WTC11 (cell line): ENCODE results near the gene PDZD7. TPM values are rescaled to one million over a fixed set of nuclear protein-coding genes. Genes with fewer than 3 reads are reported as not detected.

Experiments used
- CBFB ChIP-seq: sonication (generic); formaldehyde crosslinking; IDR thresholded peaks from 2 replicates; pipeline ENCODE4 v1.8.1; 2022; ENCODE audit warnings: mild to moderate bottlenecking, low read depth, missing genetic modification reagents
- ELF4 ChIP-seq: sonication (generic); formaldehyde crosslinking; IDR thresholded peaks from 2 replicates; pipeline ENCODE4 v1.8.1; 2022; ENCODE audit warnings: low read depth, mild to moderate bottlenecking, moderate library complexity, missing genetic modification reagents
- FOXK1 ChIP-seq: sonication (generic); formaldehyde crosslinking; IDR thresholded peaks from 2 replicates; pipeline ENCODE4 v1.8.0; 2022; ENCODE audit warnings: mild to moderate bottlenecking, moderate library complexity, missing genetic modification reagents
- FOXP4 ChIP-seq: sonication (generic); formaldehyde crosslinking; IDR thresholded peaks from 2 replicates; pipeline ENCODE4 v1.8.0; 2022; ENCODE audit warnings: mild to moderate bottlenecking, missing genetic modification reagents
- GABPB1 ChIP-seq: sonication (generic); formaldehyde crosslinking; IDR thresholded peaks from 2 replicates; pipeline ENCODE4 v1.8.1; 2023; ENCODE audit warnings: mild to moderate bottlenecking, missing genetic modification reagents
- GTF2I ChIP-seq: fragments of 250-450 bp; sonication (Bioruptor Pico); conservative IDR thresholded peaks from 2 replicates; pipeline ENCODE4 v1.4.0; 2021; ENCODE audit warnings: mild to moderate bottlenecking
- IRF1 ChIP-seq: sonication (generic); formaldehyde crosslinking; IDR thresholded peaks from 2 replicates; pipeline ENCODE4 v1.8.0; 2023; ENCODE audit warnings: missing genetic modification reagents
- MAX ChIP-seq: sonication (generic); formaldehyde crosslinking; IDR thresholded peaks from 2 replicates; pipeline ENCODE4 v1.8.0; 2022; ENCODE audit warnings: mild to moderate bottlenecking, missing genetic modification reagents
- MXD4 ChIP-seq: fragments of 250-450 bp; sonication (Bioruptor Pico); IDR thresholded peaks from 2 replicates; pipeline ENCODE4 v1.8.0; 2021; ENCODE audit warnings: mild to moderate bottlenecking, moderate library complexity, borderline replicate concordance
- NFE2L1 ChIP-seq: sonication (generic); formaldehyde crosslinking; IDR thresholded peaks from 2 replicates; pipeline ENCODE4 v1.8.1; 2023; ENCODE audit warnings: missing genetic modification reagents
- TCF7 ChIP-seq: sonication (generic); formaldehyde crosslinking; IDR thresholded peaks from 2 replicates; pipeline ENCODE4 v1.8.0; 2022; ENCODE audit warnings: mild to moderate bottlenecking, low read depth, missing genetic modification reagents, moderate library complexity
- TEAD1 ChIP-seq: sonication (generic); formaldehyde crosslinking; IDR thresholded peaks from 2 replicates; pipeline ENCODE4 v1.8.0; 2022; ENCODE audit warnings: mild to moderate bottlenecking, missing genetic modification reagents
- ZNF281 ChIP-seq: sonication (generic); formaldehyde crosslinking; IDR thresholded peaks from 2 replicates; pipeline ENCODE4 v1.8.0; 2023; ENCODE audit warnings: mild to moderate bottlenecking, missing genetic modification reagents
- ZNF423 ChIP-seq: fragments of 250-450 bp; sonication (Bioruptor Pico); IDR thresholded peaks from 2 replicates; pipeline ENCODE4 v2.1.2; 2022; ENCODE audit warnings: mild to moderate bottlenecking, moderate library complexity
- ZSCAN18 ChIP-seq: fragments of 250-450 bp; sonication (Bioruptor Pico); IDR thresholded peaks from 2 replicates; pipeline ENCODE4 v2.1.2; 2022; ENCODE audit warnings: mild to moderate bottlenecking, moderate library complexity
- total RNA-seq: library from RNA; stranded (reverse); gene quantifications from 3 replicates; pipeline ENCODE4 v1.2.3, GENCODE V29; 2021
- TF ChIP-seq, protein P1 (sequence below): fragments of 200-600 bp; IDR thresholded peaks from 2 replicates; pipeline ENCODE4 v1.8.0; 2022; ENCODE audit warnings: antibody characterized with exemption
- TF ChIP-seq, protein P2 (sequence below): sonication (generic); formaldehyde crosslinking; IDR thresholded peaks from 2 replicates; pipeline ENCODE4 v1.8.1; 2022; ENCODE audit warnings: mild to moderate bottlenecking, moderate library complexity, missing genetic modification reagents
- TF ChIP-seq, protein P3 (sequence below): sonication (generic); formaldehyde crosslinking; IDR thresholded peaks from 2 replicates; pipeline ENCODE4 v1.8.1; 2023; ENCODE audit warnings: mild to moderate bottlenecking, missing genetic modification reagents, borderline replicate concordance

The PDZD7 gene
- total RNA-seq, 1 experiment from 2014 or later = 2.6 TPM

GRCh38 chr10:101062232-101063049 lies 31.5 kb upstream of the PDZD7 start (continued):
- TF ChIP-seq ZNF281 (CRISPR knock-in tag) = no peak
- TF ChIP-seq IRF1 (CRISPR knock-in tag) = peak; percentile 81; the same call in 1 of the 2 replicates
- TF ChIP-seq ZNF423 (CRISPR knock-in tag) = peak; percentile 79
- TF ChIP-seq, protein P1, sequence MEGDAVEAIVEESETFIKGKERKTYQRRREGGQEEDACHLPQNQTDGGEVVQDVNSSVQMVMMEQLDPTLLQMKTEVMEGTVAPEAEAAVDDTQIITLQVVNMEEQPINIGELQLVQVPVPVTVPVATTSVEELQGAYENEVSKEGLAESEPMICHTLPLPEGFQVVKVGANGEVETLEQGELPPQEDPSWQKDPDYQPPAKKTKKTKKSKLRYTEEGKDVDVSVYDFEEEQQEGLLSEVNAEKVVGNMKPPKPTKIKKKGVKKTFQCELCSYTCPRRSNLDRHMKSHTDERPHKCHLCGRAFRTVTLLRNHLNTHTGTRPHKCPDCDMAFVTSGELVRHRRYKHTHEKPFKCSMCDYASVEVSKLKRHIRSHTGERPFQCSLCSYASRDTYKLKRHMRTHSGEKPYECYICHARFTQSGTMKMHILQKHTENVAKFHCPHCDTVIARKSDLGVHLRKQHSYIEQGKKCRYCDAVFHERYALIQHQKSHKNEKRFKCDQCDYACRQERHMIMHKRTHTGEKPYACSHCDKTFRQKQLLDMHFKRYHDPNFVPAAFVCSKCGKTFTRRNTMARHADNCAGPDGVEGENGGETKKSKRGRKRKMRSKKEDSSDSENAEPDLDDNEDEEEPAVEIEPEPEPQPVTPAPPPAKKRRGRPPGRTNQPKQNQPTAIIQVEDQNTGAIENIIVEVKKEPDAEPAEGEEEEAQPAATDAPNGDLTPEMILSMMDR = 0 out of 2 replicates have a peak, but pooled peaks have one; percentile 14
- peak; percentile 69; the same call in 1 of the 2 replicates for TF ChIP-seq FOXK1 (CRISPR knock-in tag)
- TF ChIP-seq CBFB (CRISPR knock-in tag) = no peak
- 0 out of 2 replicates have a peak, but pooled peaks have one; percentile 49 for TF ChIP-seq NFE2L1 (CRISPR knock-in tag)
- no peak for TF ChIP-seq ELF4
- peak; percentile 60; the same call in 1 of the 2 replicates for TF ChIP-seq GABPB1
- peak; percentile 78 for TF ChIP-seq FOXP4 (CRISPR knock-in tag)
- TF ChIP-seq GTF2I = no peak
- TF ChIP-seq ZSCAN18 = no peak
- TF ChIP-seq TCF7 (CRISPR knock-in tag) = no peak
- TF ChIP-seq, protein P2, sequence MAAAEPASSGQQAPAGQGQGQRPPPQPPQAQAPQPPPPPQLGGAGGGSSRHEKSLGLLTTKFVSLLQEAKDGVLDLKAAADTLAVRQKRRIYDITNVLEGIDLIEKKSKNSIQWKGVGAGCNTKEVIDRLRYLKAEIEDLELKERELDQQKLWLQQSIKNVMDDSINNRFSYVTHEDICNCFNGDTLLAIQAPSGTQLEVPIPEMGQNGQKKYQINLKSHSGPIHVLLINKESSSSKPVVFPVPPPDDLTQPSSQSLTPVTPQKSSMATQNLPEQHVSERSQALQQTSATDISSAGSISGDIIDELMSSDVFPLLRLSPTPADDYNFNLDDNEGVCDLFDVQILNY (CRISPR knock-in tag) = 0 out of 2 replicates have a peak, but pooled peaks have one; percentile 52
- no peak for TF ChIP-seq MXD4 (CRISPR knock-in tag)
- peak; percentile 90; the same call in 1 of the 2 replicates for TF ChIP-seq MAX (CRISPR knock-in tag)
- TF ChIP-seq, protein P3, sequence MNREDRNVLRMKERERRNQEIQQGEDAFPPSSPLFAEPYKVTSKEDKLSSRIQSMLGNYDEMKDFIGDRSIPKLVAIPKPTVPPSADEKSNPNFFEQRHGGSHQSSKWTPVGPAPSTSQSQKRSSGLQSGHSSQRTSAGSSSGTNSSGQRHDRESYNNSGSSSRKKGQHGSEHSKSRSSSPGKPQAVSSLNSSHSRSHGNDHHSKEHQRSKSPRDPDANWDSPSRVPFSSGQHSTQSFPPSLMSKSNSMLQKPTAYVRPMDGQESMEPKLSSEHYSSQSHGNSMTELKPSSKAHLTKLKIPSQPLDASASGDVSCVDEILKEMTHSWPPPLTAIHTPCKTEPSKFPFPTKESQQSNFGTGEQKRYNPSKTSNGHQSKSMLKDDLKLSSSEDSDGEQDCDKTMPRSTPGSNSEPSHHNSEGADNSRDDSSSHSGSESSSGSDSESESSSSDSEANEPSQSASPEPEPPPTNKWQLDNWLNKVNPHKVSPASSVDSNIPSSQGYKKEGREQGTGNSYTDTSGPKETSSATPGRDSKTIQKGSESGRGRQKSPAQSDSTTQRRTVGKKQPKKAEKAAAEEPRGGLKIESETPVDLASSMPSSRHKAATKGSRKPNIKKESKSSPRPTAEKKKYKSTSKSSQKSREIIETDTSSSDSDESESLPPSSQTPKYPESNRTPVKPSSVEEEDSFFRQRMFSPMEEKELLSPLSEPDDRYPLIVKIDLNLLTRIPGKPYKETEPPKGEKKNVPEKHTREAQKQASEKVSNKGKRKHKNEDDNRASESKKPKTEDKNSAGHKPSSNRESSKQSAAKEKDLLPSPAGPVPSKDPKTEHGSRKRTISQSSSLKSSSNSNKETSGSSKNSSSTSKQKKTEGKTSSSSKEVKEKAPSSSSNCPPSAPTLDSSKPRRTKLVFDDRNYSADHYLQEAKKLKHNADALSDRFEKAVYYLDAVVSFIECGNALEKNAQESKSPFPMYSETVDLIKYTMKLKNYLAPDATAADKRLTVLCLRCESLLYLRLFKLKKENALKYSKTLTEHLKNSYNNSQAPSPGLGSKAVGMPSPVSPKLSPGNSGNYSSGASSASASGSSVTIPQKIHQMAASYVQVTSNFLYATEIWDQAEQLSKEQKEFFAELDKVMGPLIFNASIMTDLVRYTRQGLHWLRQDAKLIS (CRISPR knock-in tag) = no peak
- TF ChIP-seq TEAD1 = peak; percentile 66
